OCI-LY7 (cell line): Measurements from ENCODE around the gene MYO1B. TPM values are rescaled to one million over a fixed set of nuclear protein-coding genes. Genes with fewer than 3 reads are reported as not detected.
A peak's percentile ranks its signal among the peaks of the same experiment; 100 is the strongest.

Experiments
- BruUV-seq: library from RNA; stranded (reverse); fragments of 400-500 nt; replicated peaks from 2 replicates; lab custom pipeline; 2021; lab: Mats Ljungman, UMichigan
- CTCF ChIA-PET: fragments of 300-600 bp; sonication (Branson Sonifier 250); formaldehyde crosslinking; loops from one replicate; lab custom pipeline; 2022; ENCODE audit warnings: antibody characterized with exemption; ENCODE audit not compliant: unreplicated experiment; lab: Charles Lee
- POLR2A ChIA-PET: fragments of 300-600 bp; sonication (Branson Sonifier 250); formaldehyde crosslinking; loops from one replicate; lab custom pipeline; 2022; ENCODE audit warnings: antibody characterized with exemption; lab: Charles Lee
- DNase-seq: peaks from one replicate; pipeline ENCODE4 v3.0.0-alpha.2; 2015; ENCODE audit warnings: low spot score
- H2AFZ ChIP-seq: fragments of 200-600 bp; sonication (generic), shearing (Covaris generic); 2 replicates; pipeline ENCODE4 v1.6.1; 2014; ENCODE audit warnings: mild to moderate bottlenecking, antibody characterized with exemption, low read length, moderate library complexity
- H3K27ac ChIP-seq: fragments of 200-600 bp; sonication (generic); 2 replicates; pipeline ENCODE4 v1.5.1; 2014; ENCODE audit warnings: mixed run types, low read depth, mild to moderate bottlenecking, moderate library complexity, low read length, inconsistent platforms; ENCODE audit not compliant: poor library complexity, severe bottlenecking
- H3K36me3 ChIP-seq: fragments of 200-600 bp; sonication (generic); 2 replicates; pipeline ENCODE4 v1.6.1; 2014; ENCODE audit warnings: mild to moderate bottlenecking, antibody characterized with exemption, low read length, moderate library complexity, mixed read lengths; ENCODE audit not compliant: insufficient read depth
- H3K4me1 ChIP-seq: fragments of 200-600 bp; sonication (generic); 2 replicates; pipeline ENCODE4 v1.5.1; 2014; ENCODE audit warnings: mild to moderate bottlenecking, low read length; ENCODE audit not compliant: insufficient read depth, poor library complexity, severe bottlenecking
- H3K4me2 ChIP-seq: fragments of 200-600 bp; sonication (generic); 2 replicates; pipeline ENCODE4 v1.6.1; 2014; ENCODE audit warnings: mild to moderate bottlenecking, low read length
- H3K4me3 ChIP-seq: fragments of 200-600 bp; sonication (generic); 2 replicates; pipeline ENCODE4 v1.5.1; 2014; ENCODE audit warnings: mild to moderate bottlenecking, low read depth, low read length; ENCODE audit not compliant: poor library complexity, severe bottlenecking
- H3K79me2 ChIP-seq: fragments of 200-600 bp; sonication (generic); 2 replicates; pipeline ENCODE4 v1.6.1; 2016; ENCODE audit warnings: low read depth, mild to moderate bottlenecking, low read length, moderate library complexity, mixed read lengths; ENCODE audit not compliant: insufficient read depth
- H3K9me2 ChIP-seq: fragments of 200-600 bp; sonication (generic); 2 replicates; pipeline ENCODE4 v1.6.1; 2016; ENCODE audit warnings: mild to moderate bottlenecking, low read length, mixed read lengths; ENCODE audit not compliant: insufficient read depth
- H3K9me3 ChIP-seq: fragments of 200-600 bp; sonication (generic); 2 replicates; pipeline ENCODE4 v1.6.1; 2014; ENCODE audit warnings: mild to moderate bottlenecking, mixed run types, low read length, mixed read lengths
- H4K20me1 ChIP-seq: fragments of 200-600 bp; sonication (generic); 2 replicates; pipeline ENCODE4 v1.6.1; 2014; ENCODE audit warnings: mild to moderate bottlenecking, antibody characterized with exemption, low read length, moderate library complexity, mixed read lengths; ENCODE audit not compliant: insufficient read depth
- CTCF ChIP-seq: fragments of 200-600 bp; sonication (generic); conservative IDR thresholded peaks from 2 replicates; pipeline ENCODE4 v1.5.1; 2014; ENCODE audit warnings: mild to moderate bottlenecking, antibody characterized with exemption, low read length, moderate library complexity, mixed read lengths
- EZH2phosphoT487 ChIP-seq: fragments of 200-600 bp; sonication (generic); IDR thresholded peaks from 2 replicates; pipeline ENCODE4 v1.6.1; 2018; ENCODE audit warnings: low read depth, borderline replicate concordance, mild to moderate bottlenecking, mixed run types, antibody characterized with exemption, low read length, moderate library complexity, mixed read lengths
- intact Hi-C: fragments of 100-400 bp; cut with micrococcal nuclease; formaldehyde crosslinking; loops from one replicate; pipeline ENCODE4 v1.10.0; 2022; ENCODE audit not compliant: unreplicated experiment
- total RNA-seq, 2 experiments: library from RNA; depleted of rRNA in 1 of 2; stranded (reverse); fragments of >200 nt in 1 of 2; shearing (Covaris generic) in 1 of 2; gene quantifications; 2 replicates each; pipeline ENCODE4 v1.2.3, GENCODE V29; 2014 to 2022

The MYO1B gene
- total RNA-seq, 2 experiments from 2014 or later: not detected

- no peak for DNase-seq
- Histone ChIP-seq H2AFZ (peak overlapping the region; percentile 16; the same call in 1 of the 2 replicates), H3K9me3 (no peaks in the 10 kb centered on the region), H4K20me1 (no peaks in the 10 kb centered on the region), H3K36me3 (no peaks in the 10 kb centered on the region), H3K9me2 (no peaks in the 10 kb centered on the region), H3K4me3 (no peak overlapping the region), H3K4me1 (peaks cover 35% of the 10 kb centered on the region), H3K79me2 (no peaks in the 10 kb centered on the region), H3K27ac (no peak overlapping the region), H3K4me2 (no peak overlapping the region)
- CTCF ChIA-PET: no interaction called here
- POLR2A ChIA-PET: no interaction called here
- TF ChIP-seq CTCF: no peak
- no peak for TF ChIP-seq EZH2phosphoT487
- intact Hi-C loops: no loop called here
- BruUV-seq: no TSS peak
Measured at GRCh38 chr2:191389288-191389687, 144.1 kb downstream of the MYO1B start.

- Histone ChIP-seq H3K27ac (peak overlapping the region; percentile 42), H3K36me3 (no peaks in the 10 kb centered on the region), H3K4me3 (no peak overlapping the region), H3K4me1 (peaks cover 28% of the 10 kb centered on the region), H4K20me1 (no peaks in the 10 kb centered on the region), H3K9me3 (no peaks in the 10 kb centered on the region), H2AFZ (0 out of 2 replicates have a peak overlapping the region, but pooled peaks have one; percentile 7), H3K9me2 (no peaks in the 10 kb centered on the region), H3K79me2 (no peaks in the 10 kb centered on the region), H3K4me2 (peak overlapping the region; percentile 44)
- ChIA-PET POLR2A (interaction anchor here (0.9 kb wide), 1 partner anchor 28 kb away, joined by 3 read pairs; no protein-coding TSS in a partner anchor), CTCF (no interaction called here)
- TF ChIP-seq CTCF (no peak), EZH2phosphoT487 (no peak)
- peak; percentile 60 for DNase-seq
- BruUV-seq: no TSS peak
- intact Hi-C loops: no loop called here
Measured at GRCh38 chr2:191391171-191391570, 146.0 kb downstream of the MYO1B start.

GRCh38 chr2:191394043-191394442, 148.8 kb downstream of the MYO1B start:
- Histone ChIP-seq H3K79me2 (no peaks in the 10 kb centered on the region), H3K27ac (no peak overlapping the region), H3K4me3 (no peak overlapping the region), H3K36me3 (no peaks in the 10 kb centered on the region), H3K9me2 (no peaks in the 10 kb centered on the region), H3K4me1 (peaks cover 28% of the 10 kb centered on the region), H3K4me2 (no peak overlapping the region), H3K9me3 (no peaks in the 10 kb centered on the region), H4K20me1 (no peaks in the 10 kb centered on the region), H2AFZ (0 out of 2 replicates have a peak overlapping the region, but pooled peaks have one; percentile 7)
- no peak for DNase-seq
- TF ChIP-seq EZH2phosphoT487 (no peak), CTCF (no peak)
- intact Hi-C loops: no loop called here
- POLR2A ChIA-PET: interaction anchor here (1.1 kb wide), 1 partner anchor 27 kb away, joined by 3 read pairs; no protein-coding TSS in a partner anchor
- BruUV-seq: no TSS peak
- CTCF ChIA-PET: no interaction called here
